ENCODE data around the gene C5. TPM values are rescaled to one million over a fixed set of nuclear protein-coding genes. Genes with fewer than 3 reads are reported as not detected.
A peak's percentile ranks its signal among the peaks of the same experiment; 100 is the strongest.

C5 gene
- total RNA-seq, 2 experiments from 2014 or later: 1.9 to 3.4 TPM

DNA sequence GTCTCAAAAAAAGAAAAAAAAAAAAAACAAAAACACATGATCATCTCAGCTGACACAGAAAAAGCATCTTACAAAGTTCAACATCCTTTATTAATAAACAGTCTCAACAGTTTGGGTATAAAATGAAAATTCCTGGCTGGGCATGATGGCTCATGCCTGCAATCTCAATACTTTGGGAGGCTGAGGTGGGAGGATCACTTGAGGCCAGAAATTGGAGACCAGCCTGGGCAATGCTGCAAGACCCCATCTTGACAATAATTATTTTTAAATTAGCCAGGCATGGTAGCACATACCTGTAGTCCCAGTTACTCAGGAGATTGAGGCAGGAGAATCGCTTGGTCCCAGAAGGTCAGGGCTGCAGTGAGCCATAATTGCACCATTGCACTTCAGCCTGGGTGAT lies 16.8 kb upstream of the C5 start:
- intact Hi-C loops (cut with micrococcal nuclease): no loop called here
- Mint-ChIP-seq H3K27me3 (no peaks in the 10 kb centered on the region), H3K4me1 (ENCODE audit: low read depth) (peaks cover 24% of the 10 kb centered on the region), H3K4me3 (no peak overlapping the region), H3K27ac (no peak overlapping the region), H3K36me3 (ENCODE audit: low read depth) (peaks cover 9% of the 10 kb centered on the region), H3K9me3 (peaks cover 9% of the 10 kb centered on the region)
- ChIA-PET POLR2A (interaction anchor here (0.6 kb wide), 1 partner anchor 344 kb away, joined by 3 read pairs; no protein-coding TSS in a partner anchor), CTCF (interaction anchor here (0.8 to 1.9 kb wide), 4 partner anchors 10 to 130 kb away, joined by 3 to 9 read pairs (median 3); no protein-coding TSS in a partner anchor)
- no peak for TF ChIP-seq CTCF (IDR thresholded peaks at IDR 0.05)
- DNase-seq (no peak), ATAC-seq (no peak)

- ChIA-PET CTCF (interaction anchor here (0.6 to 6.6 kb wide), 49 partner anchors 10 to 334 kb away, joined by 3 to 76 read pairs (median 4); partner anchors contain the start of gene C5), POLR2A (interaction anchor here (0.8 kb wide), 1 partner anchor 121 kb away, joined by 3 read pairs; no protein-coding TSS in a partner anchor)
- no peak for ATAC-seq
- Mint-ChIP-seq H3K27me3 (no peaks in the 10 kb centered on the region), H3K4me1 (ENCODE audit: low read depth) (peaks cover 19% of the 10 kb centered on the region), H3K27ac (no peak overlapping the region), H3K36me3 (ENCODE audit: low read depth) (no peaks in the 10 kb centered on the region), H3K4me3 (no peak overlapping the region), H3K9me3 (peaks cover 8% of the 10 kb centered on the region)
- peak; percentile 77 for TF ChIP-seq CTCF (IDR thresholded peaks at IDR 0.05)
- DNase-seq: peak; percentile 26
- intact Hi-C loops (cut with micrococcal nuclease): no loop called here
These were observed 10.0 kb upstream of the C5 start for GRCh38 chr9:121059998-121060636.

DNA sequence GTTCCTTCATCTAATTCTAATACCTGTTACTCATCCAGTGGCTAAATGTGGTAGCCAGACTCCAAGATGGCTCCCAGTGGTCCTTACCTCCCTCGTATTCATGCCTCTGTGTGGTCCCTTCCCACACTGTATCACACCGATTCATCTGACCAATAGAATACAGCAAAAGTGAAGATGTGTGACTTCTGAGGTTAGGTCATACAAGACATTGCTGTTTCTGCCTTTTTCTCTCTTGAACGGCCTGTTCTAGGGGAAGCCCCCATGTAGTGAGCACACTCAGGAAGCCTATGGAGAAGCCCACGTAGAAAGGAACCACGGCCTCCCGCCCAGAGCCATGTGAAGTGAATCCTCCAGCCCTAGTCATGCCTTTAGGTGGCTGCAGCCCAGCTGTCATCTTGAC lies 9.4 kb upstream of the C5 start:
- Mint-ChIP-seq H3K4me1 (ENCODE audit: low read depth) (peaks cover 19% of the 10 kb centered on the region), H3K4me3 (no peak overlapping the region), H3K9me3 (peaks cover 8% of the 10 kb centered on the region), H3K36me3 (ENCODE audit: low read depth) (no peaks in the 10 kb centered on the region), H3K27ac (no peak overlapping the region), H3K27me3 (no peaks in the 10 kb centered on the region)
- intact Hi-C loops (cut with micrococcal nuclease): no loop called here
- ChIA-PET CTCF (interaction anchor here (0.8 to 6.6 kb wide), 44 partner anchors 10 to 333 kb away, joined by 3 to 76 read pairs (median 4); partner anchors contain the start of gene C5), POLR2A (interaction anchor here (0.8 kb wide), 1 partner anchor 120 kb away, joined by 3 read pairs; no protein-coding TSS in a partner anchor)
- DNase-seq: no peak
- ATAC-seq: peak; percentile 55
- TF ChIP-seq CTCF (IDR thresholded peaks at IDR 0.05): no peak

GRCh38 chr9:121057821-121058220 lies 7.7 kb upstream of the C5 start:
- Mint-ChIP-seq H3K9me3 (peaks cover 8% of the 10 kb centered on the region), H3K36me3 (ENCODE audit: low read depth) (no peaks in the 10 kb centered on the region), H3K27ac (no peak overlapping the region), H3K4me3 (no peak overlapping the region), H3K4me1 (ENCODE audit: low read depth) (peaks cover 14% of the 10 kb centered on the region), H3K27me3 (no peaks in the 10 kb centered on the region)
- ChIA-PET CTCF (interaction anchor here (0.8 to 6.6 kb wide), 4 partner anchors 73 to 128 kb away, joined by 3 to 30 read pairs (median 4); no protein-coding TSS in a partner anchor), POLR2A (no interaction called here)
- no peak for DNase-seq
- TF ChIP-seq CTCF (IDR thresholded peaks at IDR 0.05): no peak
- intact Hi-C loops (cut with micrococcal nuclease): no loop called here
- no peak for ATAC-seq

- ATAC-seq (peak; percentile 66), DNase-seq (no peak)
- H3K9me3 Mint-ChIP-seq: peaks cover 8% of the 10 kb centered on the region
- peak; percentile 49 for TF ChIP-seq CTCF (IDR thresholded peaks at IDR 0.05)
- intact Hi-C loops (cut with micrococcal nuclease): no loop called here
- H3K36me3 Mint-ChIP-seq (ENCODE audit: low read depth): no peaks in the 10 kb centered on the region
- no peak overlapping the region for H3K4me3 Mint-ChIP-seq
- peaks cover 6% of the 10 kb centered on the region for H3K4me1 Mint-ChIP-seq (ENCODE audit: low read depth)
- no peaks in the 10 kb centered on the region for H3K27me3 Mint-ChIP-seq
- no peak overlapping the region for H3K27ac Mint-ChIP-seq
- CTCF ChIA-PET: interaction anchor here (0.6 to 2.4 kb wide), 11 partner anchors 8 to 320 kb away, joined by 3 to 10 read pairs (median 3); no protein-coding TSS in a partner anchor
- POLR2A ChIA-PET: no interaction called here
These were observed 5.6 kb upstream of the C5 start for GRCh38 chr9:121055642-121056143.

Measured in activated CD8-positive, alpha-beta T cell treated with anti-CD3 and anti-CD28 coated beads for 36 hours (primary cell).